ENCODE results near the gene COQ10A. TPM values are rescaled to one million over a fixed set of nuclear protein-coding genes. Genes with fewer than 3 reads are reported as not detected.
"Not testable (repeated sequence)": the region's sequence is repeated elsewhere in the genome, so short reads cannot be mapped to it uniquely, and the experiment has no call there.

Gene COQ10A
- total RNA-seq, 1 donor from 2014 or later, result 8.3 TPM

DNA sequence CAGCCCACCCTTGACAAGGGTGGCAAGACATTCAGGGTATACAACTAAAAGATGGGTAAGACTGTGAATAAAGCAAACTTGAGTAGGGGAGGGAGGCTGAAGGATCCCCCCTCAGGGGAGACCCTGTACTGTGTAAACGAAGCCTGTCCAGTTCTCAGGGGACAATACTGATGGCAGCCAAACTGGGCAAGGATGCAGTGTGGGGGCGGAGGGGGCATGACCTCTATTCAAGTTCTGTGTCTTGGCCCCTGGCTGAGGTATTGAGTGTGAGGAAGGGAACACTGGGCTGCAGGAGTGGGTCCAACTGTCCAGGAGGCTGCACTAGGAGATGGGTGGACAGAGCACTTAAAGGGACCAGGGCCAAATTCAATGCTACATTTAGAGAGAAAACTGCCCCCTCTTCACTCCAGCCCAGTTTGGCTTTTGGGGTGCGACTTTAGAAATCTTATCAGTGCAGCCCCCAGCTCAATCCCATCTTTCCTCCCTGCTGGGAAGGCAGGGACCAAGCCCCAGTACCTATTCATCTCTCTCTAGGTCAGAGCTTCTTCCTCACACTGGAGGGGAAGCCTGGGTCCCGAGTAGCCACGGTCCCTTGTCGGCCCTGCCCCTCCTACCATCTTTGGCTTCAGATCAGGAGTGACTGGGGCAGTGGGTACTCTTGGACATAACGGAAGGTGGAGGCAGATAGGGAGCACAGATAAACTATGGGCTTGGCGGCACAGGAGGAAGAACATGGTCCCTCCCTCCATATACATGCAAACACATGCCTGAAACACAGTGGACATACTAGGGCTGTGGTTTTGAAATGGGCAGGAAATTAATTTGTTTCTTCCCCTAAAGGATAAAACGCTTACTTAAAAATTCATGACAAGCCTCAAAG lies 25.1 kb upstream of the COQ10A start:
- intact Hi-C loops (cut with DNase I), result no loop called here
- no peak for ATAC-seq
- no peak for DNase-seq (ENCODE audit: low spot score)

DNA sequence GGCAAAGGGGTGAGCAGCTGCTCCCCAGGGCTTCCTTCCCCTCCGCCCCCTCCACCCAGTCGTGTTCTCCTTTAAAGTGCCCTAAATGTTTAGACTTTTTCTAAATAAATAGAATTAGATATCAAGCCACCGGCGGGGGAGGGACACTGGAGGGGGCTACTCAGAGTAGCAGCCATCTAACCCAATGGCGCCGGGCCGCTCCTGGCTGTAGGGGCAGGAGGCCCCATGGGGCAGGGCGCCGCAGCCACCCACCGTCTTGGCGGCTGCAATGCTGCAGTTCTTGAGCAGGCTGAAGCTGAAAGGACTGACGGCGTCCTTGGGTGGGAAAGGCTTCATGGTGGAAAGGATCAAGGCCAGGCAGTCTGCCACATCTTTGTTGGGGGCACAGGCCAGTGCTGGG lies 23.8 kb upstream of the COQ10A start:
- intact Hi-C loops (cut with DNase I), result no loop called here
- ATAC-seq (no peak), DNase-seq (ENCODE audit: low spot score) (no peak)

DNA sequence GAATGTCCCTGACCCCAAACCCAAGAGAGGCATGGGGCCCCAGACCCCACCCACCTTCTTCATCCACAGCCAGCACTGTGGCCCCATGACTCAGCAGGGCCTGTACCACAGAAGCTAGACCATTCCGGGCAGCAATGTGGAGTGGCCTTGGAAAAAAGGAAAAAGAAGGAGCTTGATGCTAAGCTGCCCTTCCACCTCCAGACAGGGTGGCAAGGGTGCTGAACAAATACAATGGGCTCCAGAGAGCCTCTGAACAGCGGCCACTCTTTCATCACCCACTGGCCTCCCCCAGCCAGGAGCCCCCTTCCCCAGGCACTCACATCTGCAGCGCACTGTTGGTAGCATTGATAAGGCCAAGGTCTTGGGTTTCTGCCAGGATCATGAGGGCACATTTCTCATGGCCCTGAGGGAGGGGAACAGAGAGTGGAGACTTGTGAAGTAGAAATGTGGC lies 23.0 kb upstream of the COQ10A start:
- intact Hi-C loops (cut with DNase I), result no loop called here
- ATAC-seq, result no peak
- no peak for DNase-seq (ENCODE audit: low spot score)

DNA sequence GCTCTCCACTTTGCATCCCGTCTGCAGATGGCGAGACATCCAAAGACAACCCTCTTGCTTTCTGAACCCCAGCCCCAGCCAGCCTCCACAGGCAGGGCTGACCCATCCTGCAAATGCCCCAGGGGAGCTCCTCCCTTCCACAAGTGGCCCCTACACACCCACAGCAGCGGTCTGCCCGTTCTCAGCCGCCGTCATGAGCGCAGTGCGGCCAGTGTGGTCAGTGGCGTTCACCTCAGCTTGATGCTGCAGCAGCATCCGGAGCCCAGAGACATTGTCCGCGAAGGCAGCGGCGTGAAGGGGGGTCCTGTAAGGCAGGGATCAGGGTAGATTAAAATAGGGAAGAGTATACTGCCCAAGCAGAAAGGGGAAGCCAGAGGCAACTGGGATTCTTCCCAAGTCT lies 22.2 kb upstream of the COQ10A start:
- DNase-seq (ENCODE audit: low spot score), result no peak
- intact Hi-C loops (cut with DNase I), result no loop called here
- no peak for ATAC-seq

DNA sequence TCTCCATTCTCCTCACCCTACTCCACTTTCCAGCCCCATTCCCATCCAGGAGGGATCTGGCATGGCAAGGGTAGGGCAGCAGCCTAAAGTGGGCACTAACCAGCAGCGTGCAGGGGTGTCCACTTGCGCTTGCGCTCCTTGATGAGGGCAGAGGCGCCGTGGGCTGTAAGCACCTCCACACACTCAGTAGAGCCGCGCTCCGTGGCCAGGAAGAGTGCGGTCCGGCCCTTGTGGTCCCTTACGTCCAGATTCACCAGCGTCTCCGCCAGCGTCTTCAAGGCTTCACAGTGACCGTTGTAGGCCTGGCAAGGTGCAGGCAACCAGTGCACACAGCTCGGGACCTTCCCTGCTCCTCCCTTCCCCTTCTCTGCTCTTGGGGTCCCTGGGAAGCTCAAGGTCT lies 18.8 kb upstream of the COQ10A start:
- DNase-seq (ENCODE audit: low spot score) (no peak), ATAC-seq (no peak)
- intact Hi-C loops (cut with DNase I), result no loop called here

DNA sequence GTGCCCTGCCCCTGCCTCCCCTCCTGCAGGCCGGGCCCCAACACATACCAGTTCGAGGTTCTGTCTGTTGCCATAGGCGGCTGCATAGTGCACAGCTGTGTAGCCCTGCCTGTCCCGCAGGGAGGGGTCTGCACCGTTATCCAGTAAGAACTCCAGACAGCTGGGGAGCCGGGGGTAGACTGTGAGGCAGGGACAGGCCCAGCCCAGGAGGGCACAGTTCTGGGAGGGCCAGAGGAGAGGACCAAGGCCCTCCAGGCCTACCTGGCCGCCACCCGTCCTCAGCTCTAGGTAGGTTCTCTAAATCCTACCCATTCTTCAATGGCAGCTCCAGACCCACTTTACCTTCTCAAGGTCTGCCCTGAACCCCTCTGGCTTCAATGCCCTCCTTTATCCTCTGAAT lies 18.0 kb upstream of the COQ10A start:
- intact Hi-C loops (cut with DNase I), result no loop called here
- ATAC-seq (no peak), DNase-seq (ENCODE audit: low spot score) (no peak)

DNA sequence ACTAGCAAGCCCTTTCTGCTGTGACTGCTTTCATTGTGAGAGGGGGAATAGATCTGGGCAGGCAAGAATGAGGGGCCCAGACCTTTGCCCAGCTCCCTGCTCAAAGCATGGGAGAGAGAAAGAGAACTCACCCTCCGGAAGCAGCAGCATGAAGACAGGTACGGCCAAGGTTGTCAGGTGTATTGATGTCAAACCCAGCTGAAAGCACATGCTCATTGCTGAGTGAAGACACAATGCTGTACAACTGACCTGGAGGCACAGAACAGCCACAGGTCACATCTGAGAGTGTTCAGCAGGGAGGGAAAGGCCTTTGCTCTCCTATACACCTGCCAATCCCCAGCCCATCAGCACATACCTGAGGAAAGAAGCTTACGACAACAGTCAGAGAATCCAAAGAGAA lies 14.1 kb upstream of the COQ10A start:
- ATAC-seq (no peak), DNase-seq (ENCODE audit: low spot score) (no peak)
- intact Hi-C loops (cut with DNase I), result no loop called here

DNA sequence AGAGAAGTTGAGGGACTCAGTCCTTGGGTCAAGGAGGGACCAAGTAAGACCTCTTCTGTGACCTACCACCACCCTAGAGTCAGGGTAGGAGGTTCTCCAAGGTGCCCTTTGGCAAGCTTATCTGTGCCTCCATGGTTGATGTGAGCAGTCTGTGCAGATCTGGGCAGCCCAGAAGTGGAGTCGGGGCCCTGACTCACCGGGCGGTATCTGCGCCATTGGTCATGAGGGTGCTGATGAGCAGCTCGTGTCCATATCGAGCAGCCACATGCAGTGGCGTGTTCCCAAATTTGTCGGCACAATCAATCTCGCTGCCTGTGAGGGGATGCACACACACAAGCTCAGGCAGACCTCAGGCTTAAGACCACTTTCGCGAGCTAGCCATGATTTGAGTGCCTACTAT lies 13.7 kb upstream of the COQ10A start:
- ATAC-seq, result no peak
- DNase-seq (ENCODE audit: low spot score), result no peak
- intact Hi-C loops (cut with DNase I), result no loop called here

DNA sequence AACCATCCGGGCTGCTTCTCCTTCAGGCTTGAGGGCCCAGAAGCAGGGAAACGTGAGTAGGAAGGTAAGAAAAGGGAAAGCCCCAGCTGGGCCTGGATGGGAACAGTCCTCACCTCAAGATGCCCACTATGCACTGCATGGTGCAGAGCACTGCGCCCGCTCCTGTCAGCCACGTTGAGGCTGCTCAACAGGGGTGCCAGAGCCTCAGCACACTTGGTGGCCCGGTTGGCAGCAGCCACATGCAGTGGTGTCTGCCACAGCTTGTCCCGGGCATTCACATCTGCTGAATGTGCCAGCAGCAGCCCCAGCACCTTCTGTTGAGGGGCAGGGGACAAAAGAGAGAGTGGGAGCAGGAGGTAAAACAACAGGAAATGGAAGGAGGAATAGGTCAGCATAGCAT lies 11.1 kb upstream of the COQ10A start:
- intact Hi-C loops (cut with DNase I), result no loop called here
- DNase-seq (ENCODE audit: low spot score), result no peak
- no peak for ATAC-seq

DNA sequence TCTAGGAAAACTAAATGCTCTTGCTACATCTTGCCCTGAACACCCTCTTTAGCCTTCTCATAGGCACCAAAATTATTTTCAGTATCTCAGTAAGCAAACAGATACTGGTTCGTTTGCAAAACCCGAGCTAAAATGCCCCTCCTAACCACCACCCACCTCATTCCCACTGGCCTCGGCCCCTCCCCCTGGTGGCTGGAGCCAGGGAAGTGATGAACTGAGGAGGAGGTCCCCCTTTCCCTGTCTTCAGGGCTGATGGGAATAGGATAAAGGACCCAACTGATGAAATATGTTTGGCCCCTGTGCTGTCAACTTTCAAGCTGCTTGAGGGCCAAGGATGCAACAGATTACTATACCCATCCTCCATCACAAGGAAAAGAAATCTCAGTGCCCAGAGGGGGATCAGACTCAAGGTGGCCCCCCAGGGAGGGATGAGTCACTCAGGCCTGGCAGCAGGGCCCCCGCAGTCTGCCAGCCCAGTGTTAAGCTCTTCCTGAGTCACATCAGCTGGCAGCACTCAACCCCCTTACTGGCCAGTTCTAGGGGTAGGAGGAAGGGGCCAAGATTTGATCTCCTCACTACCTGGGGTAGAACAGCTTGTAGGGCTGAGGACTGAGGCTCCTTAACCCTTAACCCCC lies 10.3 kb upstream of the COQ10A start:
- ATAC-seq (no peak), DNase-seq (ENCODE audit: low spot score) (no peak)
- intact Hi-C loops (cut with DNase I), result no loop called here

DNA sequence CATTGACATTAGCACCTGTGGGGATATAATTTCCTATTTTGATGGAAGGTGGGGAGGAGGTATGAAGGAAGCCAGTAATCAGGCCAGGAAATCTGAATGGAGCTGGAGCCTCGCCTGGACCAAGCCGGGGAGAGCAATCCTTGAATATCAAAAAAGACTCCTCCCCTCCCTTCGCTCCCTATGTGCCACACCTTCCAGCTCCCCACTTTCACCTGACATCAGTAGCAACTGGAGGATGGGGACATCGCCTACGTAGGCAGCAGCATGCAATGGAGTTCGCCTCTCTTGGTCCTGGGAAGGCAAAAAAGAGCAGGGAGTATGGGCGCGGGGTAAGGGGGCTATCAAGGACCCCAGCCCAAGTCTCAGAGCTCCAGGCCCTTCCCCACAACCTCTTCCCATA lies 9.7 kb upstream of the COQ10A start:
- ATAC-seq (no peak), DNase-seq (ENCODE audit: low spot score) (no peak)
- intact Hi-C loops (cut with DNase I), result no loop called here

DNA sequence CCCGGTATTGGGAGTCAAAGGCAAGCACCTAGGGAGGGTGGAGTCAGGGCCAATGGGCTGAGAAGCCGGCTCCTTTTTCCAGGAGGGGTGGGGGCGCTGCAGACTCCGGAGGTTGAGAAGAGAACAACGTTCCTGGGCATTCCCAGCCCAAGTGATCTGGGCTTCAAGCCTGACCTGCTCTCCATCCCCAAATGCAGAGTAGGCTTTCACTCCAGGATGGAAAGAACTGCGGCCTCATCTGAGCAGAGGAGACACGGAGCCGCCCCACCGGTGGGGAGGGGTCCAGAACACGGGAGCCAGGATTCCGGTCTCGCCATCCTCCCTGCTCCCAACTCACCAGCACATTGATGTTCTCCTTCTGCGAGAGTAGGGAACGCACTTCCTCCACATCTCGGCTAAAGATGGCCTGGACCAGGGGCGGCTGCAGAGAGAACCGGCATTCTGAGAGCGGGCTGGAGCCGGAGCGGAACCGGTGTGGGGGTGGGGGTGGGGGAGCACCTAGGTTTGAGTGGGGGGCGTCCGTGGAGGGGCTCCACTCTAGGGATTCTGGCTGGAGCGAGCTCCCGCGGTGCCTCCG lies 9.2 kb upstream of the COQ10A start:
- no peak for DNase-seq (ENCODE audit: low spot score)
- intact Hi-C loops (cut with DNase I), result no loop called here
- no peak for ATAC-seq

DNA sequence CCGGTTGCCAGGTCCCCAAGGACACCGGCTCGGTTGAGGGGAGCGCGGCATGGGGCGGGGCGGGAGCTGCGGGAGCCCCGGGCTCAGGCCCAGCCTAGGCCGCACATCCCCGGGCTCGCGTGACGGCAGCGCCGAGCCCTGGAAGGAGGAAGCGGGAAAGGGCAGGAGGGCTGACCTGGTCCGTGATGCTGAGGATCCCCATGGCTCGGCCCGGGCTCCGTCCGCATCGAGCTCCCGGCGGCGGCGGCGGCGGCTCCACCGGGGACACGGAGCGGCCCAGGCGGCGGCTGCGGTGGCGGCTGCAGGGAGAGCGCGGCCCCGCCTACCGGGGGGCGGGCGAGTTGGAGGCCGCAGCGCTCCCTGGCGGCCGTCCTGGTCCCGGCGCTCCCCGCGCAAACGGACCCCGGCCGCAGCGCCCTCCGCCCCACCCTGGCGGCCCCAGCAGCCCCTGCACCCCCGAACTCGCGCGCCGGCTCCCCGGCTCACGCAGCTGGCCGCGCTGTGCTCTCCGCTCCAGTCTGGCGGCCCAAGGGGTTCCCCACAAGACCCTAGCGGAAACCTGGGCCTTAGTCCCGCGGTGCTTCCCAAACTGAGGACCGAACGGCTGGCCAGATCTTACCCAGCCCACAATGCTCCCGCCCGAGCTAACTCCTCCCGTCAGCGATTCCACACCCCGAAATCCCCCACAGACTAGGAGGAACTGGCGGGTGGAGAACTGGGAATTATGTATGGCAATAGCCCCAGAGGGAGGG lies 8.5 kb upstream of the COQ10A start, which contains the start of gene ANKRD52:
Gene ANKRD52, minus strand, starts transcription at position 317 of the 752 bp plus-strand sequence. Its CDS starts 115 bp downstream, at position 202.
- DNase-seq (ENCODE audit: low spot score) (peak; percentile 86), ATAC-seq (peak; percentile 87)
- intact Hi-C loops (cut with DNase I), result no loop called here

DNA sequence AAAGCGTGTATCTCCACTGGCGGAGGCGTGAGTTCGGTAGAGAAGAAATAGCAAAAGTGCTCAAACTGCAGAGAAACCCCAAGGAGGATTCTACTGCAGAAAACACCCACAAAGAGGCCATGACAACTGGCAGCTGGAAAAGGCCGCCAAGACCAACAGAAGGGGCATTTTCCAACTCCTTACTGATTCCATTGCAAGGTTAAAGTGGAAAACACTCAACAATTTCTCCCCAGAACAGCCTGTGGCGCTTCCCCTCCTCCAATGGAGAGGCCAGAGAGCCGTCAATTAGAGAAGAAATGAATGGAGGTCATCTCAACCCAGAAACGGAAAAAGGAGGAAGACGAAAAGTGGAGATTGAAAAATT lies 7.9 kb upstream of the COQ10A start:
- DNase-seq (ENCODE audit: low spot score) (no peak), ATAC-seq (no peak)
- intact Hi-C loops (cut with DNase I), result no loop called here

DNA sequence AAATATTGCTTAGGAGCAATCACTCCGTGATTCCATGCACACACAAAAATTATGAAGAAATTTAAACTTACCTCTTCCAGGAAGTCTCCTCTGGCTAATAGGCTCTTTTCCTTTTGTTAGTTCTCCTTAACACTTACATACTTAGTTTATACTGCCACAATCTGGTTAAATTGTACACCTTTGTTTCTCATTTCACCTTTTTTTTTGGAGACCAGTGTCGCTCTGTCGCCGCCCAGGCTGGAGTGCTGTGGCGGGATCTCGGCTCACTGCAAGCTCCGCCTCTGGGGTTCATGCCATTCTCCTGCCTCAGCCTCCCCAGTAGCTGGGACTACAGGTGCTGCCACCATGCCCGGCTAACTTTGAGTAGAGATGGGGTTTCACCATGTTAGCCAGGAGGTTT lies 6.4 kb upstream of the COQ10A start:
- intact Hi-C loops (cut with DNase I), result no loop called here
- no peak for DNase-seq (ENCODE audit: low spot score)
- no peak for ATAC-seq

DNA sequence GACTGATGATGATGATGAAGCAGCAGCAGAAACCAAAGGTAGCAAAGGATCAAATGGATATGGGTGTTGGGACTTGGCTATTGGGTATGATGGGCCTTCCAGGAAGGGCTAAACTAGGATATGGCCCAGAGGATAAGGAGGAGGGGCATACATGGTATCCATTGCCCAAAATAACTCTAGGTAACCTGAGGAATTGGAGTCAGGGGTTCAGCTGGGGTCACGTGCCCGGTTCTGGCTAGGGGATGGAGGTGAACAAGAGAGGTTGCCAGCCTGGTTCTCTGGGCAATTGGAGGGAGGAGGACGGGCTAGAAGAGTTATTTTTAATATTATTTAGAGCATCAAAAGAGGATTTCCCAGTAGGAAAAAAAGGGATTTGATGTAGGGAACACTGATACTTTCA lies 5.8 kb upstream of the COQ10A start:
- ATAC-seq, result no peak
- DNase-seq (ENCODE audit: low spot score), result no peak
- intact Hi-C loops (cut with DNase I), result no loop called here

DNA sequence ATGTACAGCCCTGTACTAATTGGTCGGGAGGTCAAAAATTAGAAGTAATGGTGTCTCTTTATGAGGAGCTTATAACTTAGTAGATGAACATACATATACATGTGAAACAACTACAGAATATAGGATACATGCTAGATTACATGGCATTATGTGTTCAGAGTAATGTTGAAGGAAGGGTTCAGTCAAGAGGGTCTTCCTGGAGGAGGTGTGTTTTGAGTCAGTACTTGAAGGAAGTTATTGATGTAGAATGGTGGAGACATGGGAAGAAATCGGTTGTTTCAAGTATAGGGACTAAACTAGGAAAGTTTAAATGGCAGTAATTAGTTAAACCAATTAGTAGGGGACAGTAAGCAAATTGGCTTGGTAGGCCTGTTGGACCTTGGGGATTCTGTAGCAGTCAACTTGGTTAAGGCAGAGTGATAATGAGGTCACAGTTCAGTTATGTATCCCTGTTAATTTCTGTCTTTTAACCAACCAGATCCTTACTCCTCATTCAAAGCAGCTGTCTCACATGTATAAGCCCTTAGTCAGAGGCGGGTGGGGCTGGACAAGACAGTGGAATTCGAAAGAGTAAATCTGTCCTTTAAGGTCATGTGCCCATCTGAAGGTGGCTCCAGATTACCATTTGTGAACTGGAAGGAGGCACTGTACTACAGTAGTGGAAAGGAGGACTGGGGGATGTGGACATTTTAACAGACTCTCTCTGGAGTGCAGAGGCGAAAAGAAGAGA lies 5.1 kb upstream of the COQ10A start:
- ATAC-seq, result no peak
- intact Hi-C loops (cut with DNase I), result no loop called here
- DNase-seq (ENCODE audit: low spot score), result no peak

DNA sequence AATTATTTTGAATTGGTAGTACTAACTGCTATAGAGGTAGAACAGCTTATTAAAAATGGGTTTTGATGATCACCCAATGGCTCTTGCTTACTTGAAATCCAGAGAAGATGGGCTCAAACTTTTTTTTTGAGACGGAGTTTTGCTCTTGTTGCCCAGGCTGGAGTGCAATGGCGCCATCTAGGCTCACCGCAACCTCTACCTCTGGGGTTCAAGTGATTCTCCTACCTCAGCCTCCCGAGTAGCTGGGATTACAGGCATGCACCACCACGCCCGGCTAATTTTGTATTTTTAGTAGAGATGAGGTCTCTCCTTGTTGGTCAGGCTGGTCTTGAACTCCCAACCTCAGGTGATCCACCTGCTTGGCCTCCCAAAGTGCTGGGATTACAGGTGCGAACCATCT lies 3.8 kb upstream of the COQ10A start:
- not testable (repeated sequence) for ATAC-seq; DNase-seq (ENCODE audit: low spot score)

More for the DNA sequence above, 3.8 kb upstream of the COQ10A start:
- intact Hi-C loops (cut with DNase I), result not testable (repeated sequence)
